Tongue (tissue), 2 donors: Measurements from ENCODE around the gene RGS7BP. TPM values are rescaled to one million over a fixed set of nuclear protein-coding genes. Genes with fewer than 3 reads are reported as not detected.
"Not testable (repeated sequence)": the region's sequence is repeated elsewhere in the genome, so short reads cannot be mapped to it uniquely, and the experiment has no call there.

Experiments used
- DNase-seq: peaks from one replicate; pipeline ENCODE4 v3.0.0-alpha.2; 2015
- total RNA-seq: library from RNA; depleted of rRNA; stranded (reverse); fragments of >200 nt; gene quantifications from one replicate; pipeline ENCODE4 v1.2.3, GENCODE V29; 2014

The RGS7BP gene
- 2.2 TPM for total RNA-seq

DNA sequence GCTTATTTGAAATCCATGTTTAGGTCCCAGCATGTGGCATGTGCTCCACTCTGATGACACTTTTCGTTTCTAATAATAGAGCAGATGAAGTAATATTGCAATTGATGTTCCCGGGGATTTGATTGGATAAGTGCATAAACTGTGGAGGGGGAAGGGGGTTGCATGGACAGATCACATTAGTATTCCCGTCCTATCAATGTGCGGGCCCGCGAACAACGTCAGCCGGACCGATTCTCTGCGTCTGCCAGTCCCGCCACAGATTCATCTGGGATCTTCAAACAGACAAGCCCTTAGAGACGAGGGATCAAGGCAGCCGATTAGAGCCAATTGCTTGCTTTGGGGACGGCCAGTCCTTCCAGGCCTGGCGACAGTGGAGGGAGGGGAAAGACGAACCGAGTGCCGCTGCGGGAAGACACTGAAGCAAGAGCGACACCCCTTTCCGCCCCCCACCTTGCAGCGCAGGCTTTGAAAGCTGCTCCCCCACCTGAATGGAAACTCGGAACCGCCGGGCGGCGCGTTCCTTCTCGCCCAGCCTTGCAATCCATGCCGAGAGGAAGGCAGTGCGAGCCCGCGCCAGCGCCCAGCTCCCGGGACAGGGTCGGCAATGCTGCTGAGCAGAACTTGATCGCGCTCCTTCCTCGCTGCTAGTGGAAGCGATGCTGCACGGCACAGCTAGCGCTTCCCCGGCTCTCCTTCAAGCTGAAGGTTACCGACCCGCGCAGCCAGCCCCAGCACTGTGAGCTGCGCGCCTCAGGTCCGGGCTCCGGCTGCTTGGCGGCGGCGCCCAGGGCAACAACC lies at the start of gene RGS7BP:
TSS of gene RGS7BP (plus strand) at position 247 of the 798 bp plus-strand sequence. CDS start 610 bp downstream, outside the sequence.
- DNase-seq: peak; percentile 67

DNA sequence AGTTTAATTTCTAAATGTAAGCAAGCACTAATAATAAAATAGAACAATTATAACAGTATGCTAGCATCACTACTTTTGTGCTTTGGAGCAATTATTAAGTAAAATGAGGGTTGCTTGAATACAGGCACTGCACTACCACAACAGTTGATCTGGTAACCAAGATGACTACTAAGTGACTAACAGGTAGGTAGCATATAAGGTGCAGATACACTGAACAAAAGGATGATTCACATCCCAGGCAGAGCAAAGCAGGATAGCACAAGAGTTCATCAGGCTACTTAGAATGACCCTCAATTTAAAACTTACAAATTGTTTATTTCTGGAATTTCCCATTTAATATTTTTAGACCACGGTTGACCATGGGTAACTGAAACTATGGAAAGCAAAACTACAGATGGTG lies 48.0 kb upstream of the RGS7BP start:
- DNase-seq: no peak

DNA sequence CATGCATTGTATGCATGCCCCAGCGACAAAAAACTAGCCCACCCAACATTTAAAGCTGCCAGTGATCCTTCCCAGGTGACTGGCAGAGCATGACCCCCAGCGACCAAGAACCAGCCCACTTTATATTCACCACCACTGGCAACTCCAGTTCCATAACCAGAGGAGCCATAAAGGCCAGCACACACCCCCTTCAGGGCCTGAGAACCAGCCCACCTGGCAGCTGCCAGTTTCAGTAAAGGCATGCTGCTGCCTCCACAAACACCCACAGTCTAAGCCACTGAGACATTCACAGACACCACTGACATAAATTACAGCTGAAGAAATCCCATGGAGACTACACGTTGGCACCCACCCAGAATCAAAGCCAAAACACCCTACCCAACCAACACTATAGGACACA lies 46.9 kb upstream of the RGS7BP start:
- DNase-seq: no peak

DNA sequence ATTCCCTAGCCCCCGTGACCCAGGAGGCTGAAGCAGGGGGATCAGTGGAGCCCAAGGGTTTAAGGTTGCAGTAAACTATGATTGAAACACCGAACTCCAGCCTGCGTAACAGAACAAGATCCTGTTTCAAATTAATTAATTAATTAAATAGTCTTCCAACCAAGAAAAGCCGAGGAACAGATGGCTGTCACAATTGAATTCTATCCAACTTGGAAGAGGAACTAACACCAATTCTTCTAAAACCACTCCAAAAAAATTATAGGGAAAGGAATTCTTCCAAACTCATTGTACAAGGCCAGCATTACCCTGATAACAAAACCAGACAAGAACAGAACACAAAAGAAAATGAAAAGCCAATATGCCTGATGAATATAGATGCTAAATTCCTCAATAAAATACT lies 43.4 kb upstream of the RGS7BP start:
- peak; percentile 0 for DNase-seq

DNA sequence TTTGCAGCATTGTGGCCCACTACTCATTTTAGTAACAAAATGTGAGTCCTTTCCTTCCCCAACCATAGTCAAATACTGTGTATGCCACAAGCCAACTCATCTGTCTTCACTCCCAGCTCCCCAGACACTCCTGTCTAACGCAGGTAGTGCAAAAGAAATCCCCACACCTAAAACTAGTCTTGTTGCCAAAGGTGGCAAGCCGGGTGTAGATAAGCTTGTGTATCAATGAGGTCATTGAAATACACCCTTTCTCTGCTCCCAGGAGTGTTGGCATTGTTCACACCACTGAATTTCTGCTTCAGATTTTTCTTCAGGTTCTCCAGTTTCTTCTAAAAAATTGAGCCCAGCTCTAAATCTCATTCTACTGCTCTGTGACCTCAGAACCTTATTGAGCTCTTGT lies 19.7 kb upstream of the RGS7BP start:
- DNase-seq: no peak

DNA sequence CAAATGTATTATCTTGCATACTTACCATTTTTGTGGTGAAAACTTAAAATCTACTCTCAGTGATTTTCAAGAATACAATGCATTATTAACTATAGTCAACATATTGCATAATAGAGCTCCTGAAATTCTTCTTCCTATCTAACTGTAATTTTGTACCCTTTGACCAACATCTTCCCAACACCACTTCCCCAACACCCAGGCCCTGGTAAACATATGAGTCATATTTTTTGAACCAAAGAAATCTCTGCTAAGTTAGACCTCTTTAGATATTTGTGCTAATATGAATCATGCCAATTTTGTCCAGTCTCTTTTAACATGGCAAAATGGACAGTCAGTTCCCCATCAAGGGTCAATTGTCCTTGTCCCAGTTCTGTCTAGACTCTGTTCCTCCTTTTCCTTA lies 18.5 kb upstream of the RGS7BP start:
- no peak for DNase-seq

DNA sequence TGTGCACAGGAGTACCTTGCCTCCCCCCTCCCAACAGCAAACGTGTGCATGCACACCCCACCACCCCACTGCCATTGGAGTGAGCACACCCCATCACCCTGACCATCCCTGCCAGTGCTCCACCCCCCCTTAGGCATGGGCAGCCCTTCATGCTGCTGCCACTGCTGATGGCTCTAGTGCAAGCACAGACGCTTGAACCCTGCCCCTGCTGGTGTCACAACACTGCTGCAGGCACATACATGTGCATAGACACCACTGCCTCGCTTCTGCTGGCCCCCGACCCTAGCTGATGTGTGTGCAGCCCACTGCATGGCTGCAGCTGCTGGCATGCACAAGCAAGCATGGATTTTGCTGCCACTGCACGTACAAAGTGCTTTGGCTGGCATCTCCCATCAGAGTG lies 16.0 kb upstream of the RGS7BP start:
- DNase-seq: no peak

DNA sequence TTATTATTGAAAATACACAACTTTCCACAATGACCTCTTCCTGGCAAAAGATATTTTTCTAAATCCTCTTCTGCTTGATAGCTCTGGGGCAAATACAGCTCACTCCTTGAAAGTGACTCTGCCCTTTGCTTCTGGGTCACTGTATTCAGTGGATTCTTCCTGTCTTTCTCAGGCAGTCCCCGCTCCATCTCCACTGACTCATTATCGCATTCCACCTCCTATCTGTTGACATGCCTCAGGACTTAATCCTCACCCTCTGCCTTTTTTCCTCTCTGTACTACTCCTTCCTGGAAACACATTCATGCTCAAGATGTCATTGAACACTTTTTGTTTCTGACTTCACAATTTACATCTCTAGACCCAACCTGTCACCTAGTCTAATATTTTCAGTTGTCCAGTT lies 8.4 kb upstream of the RGS7BP start:
- no peak for DNase-seq

DNA sequence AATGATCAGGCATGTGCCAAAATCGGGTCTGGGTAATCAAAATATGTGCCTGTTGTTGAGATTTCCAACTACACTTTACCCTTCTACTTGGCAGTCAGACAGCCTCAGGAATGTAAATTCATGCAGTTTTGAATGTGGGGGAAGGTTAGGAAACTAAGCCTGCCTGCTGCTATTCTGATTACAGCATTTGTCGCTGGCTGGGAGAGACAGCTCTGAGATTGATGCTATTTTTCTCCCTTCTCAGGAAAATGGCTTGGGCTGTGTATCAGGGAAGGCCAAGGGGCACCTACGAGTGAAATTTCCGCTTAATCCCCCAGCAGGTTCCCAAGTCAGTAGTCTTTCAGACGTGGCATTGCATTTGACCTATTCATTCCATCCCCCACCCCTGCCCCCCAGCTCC lies 3.6 kb upstream of the RGS7BP start:
- DNase-seq: no peak

DNA sequence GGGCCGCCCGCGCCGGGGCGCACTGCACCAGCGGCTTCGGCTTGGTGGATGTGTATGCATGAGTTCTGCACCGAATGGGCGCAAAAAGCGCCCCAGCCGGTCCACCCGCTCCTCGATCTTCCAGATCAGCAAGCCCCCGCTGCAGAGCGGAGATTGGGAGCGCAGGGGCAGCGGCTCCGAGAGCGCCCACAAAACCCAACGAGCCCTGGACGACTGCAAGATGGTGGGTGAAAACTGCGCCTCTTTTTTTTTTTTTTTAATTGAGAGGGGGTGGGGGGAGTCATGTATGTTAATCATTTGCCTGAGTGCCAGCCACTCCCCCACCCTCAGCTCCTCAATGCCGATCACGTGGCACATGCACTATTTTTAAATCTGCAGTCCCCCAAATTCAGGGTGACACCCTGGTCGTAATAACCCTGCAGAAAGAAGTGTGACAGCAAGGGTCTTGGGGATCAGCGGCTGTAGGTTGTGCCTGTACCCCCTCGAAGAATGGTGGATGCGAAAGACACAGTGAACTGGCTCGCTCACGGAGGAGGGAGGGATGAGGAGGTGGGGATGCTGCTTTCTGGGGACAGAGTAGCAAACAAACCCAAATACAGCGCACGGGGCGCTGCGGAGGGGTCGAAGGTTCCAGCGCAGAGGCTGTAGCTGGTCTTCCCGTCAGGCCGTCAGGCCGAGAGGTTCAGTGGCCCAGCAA lies 900 bp downstream of the RGS7BP start:
- DNase-seq: no peak

DNA sequence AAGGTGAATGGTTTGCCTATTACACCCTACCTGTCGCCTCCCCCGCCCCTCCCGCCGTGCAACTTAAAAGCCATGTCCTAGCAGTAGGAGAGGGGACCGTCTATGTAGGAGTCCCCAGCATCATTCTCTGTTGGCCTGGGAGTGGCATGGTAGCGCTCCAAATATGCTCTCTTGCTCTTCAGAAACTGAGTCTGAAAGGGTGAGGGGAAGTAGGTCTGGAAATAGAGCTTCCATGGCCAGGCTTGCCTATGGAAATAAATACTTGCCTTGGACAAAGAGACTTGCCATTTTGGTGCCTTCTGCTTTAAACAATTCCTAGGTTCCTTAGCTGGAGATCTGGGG lies 1.4 kb downstream of the RGS7BP start:
- no peak for DNase-seq

DNA sequence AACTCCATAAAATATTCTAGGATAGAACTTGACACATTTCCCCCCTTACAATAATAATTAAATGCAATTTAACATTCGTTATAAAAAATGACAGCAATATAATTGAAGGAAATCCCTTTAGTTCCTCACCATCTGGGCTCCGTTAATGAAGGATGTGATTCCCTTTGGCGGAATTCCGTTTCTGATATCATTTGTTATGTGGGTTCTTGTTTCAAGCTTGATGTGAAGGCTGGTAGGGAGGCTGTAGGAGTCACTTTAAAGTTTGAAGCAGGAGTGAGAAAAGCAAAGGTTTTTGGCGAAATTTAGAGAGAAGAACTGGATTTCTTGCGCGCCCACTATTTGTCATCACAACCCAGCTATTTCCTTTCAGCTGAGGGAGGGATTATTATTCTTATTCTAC lies 4.0 kb downstream of the RGS7BP start:
- DNase-seq: no peak

DNA sequence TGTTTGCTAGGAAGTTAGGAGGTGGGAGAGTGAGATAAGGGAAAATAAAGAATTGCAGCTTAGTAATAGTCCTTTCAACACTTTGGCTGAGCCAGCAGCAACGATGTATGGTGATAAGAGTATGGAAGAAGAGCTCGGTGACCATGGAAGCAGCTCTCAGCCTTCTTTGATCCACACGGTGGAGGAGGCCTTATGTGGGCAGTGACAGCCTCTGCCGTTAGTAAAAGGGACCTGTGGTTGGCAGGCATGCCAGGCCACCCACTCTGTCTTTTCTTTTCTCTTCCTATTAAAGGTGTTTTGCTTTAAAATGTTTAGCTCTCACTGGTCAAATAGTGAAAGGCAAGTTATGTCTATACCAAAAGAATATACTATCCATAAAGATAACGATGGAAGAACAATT lies 7.7 kb downstream of the RGS7BP start:
- DNase-seq: no peak

DNA sequence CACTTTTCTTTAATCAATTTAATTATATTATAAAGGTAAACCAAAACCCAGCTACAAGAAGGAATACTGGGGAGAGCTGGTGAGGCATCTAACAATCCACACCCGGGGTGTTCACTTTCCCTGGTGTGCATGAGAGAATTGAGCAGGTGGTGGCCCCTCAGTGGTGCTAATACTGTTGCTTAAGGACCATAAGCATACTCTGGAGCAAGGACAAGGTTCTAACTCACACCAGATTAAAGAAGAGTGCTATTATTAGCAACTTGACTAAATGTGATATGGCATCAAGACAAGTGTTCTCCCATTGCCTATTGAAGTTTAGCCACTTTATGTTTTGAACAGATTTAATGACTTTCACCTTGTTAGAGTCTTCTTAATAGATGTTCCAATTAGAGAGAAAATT lies 8.8 kb downstream of the RGS7BP start:
- peak; percentile 32 for DNase-seq

DNA sequence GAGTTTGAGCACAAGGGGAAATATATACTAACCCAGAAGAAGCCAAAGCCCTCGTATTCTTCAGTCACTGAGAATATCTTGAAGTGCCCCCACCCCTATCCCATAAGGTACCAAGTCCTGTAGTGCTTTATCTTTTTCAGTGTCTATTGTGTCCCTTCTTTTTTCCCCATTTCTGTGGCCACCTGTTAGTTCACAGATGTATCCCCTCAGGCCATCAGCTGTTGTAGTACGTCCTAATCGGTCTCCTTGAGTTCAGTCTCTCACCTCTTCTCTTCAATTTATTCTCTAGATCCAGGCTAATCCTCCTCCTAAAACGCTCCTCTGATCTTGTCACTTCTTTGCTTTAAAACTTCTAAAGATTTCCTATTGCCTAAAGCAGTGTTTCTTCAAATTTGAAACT lies 10.4 kb downstream of the RGS7BP start:
- DNase-seq: no peak

DNA sequence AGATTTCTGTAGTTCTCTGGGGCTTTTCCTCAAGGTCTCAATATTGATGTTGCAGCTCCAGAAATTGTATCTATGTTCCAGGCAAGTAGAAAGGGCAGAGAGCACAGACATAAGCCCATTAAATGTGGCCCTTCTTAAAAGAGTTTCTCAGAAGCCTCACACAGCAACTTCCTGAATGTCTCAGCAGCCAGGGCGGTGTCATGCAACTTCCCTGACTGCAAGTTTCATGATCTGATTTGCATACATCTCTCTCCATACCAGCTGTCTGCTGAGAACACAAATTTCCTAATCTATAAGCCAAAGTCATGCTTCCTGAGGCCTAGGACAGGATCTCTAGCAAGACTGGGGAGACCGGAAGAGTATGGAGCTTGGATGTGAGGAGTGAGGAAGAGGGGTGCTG lies 13.0 kb downstream of the RGS7BP start:
- no peak for DNase-seq

DNA sequence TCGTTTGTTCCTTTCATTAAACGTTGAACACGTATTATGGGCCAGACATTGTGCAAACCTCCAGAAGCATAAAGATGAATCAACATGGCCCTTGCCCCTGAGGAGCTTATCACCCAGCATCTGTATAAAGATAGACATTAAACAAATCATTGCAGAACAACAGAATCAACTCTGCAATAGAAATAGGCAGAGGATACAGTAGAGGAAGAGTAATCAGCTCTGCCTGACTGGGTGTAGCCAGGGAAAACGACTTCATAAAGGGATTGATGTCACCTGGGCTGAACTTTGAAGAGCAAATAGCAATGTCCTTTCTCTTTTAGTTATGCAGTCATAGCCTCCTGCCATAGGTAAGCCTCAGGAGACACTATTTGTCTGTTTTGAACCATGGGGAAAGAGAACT lies 13.4 kb downstream of the RGS7BP start:
- DNase-seq: no peak

DNA sequence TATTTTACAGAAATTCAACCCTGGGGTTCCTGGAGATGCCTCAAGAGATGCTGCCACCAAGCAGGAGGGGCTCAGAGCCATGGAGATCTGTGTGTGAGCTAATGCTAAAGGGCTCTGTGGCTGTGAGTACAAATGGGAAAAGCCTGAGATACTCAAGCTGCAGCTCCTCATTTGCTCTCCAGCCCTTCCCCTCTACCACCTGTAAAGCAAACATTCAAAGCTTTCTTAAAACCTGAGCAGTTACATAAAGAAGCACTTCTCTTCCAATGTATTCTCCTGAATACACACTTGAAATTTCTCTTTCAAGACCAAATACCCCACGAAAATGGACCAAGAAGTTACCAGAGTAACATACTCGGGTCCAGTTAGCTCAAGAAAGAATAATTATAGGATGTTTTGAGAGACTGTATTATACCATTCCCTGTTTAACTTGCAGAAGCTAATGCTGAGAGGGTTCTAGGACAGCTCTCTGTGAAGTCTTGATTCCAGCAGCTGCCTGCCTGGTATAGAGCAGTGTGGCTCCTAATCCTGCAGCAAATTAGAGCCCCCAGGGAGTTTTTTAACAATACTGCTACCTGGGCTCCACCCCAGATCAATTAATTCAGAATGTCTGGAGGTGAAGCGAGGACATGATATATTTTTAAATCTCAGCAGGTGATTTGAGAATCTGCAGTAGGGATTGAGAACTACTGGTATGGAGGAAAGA lies 21.1 kb downstream of the RGS7BP start:
- DNase-seq: no peak

DNA sequence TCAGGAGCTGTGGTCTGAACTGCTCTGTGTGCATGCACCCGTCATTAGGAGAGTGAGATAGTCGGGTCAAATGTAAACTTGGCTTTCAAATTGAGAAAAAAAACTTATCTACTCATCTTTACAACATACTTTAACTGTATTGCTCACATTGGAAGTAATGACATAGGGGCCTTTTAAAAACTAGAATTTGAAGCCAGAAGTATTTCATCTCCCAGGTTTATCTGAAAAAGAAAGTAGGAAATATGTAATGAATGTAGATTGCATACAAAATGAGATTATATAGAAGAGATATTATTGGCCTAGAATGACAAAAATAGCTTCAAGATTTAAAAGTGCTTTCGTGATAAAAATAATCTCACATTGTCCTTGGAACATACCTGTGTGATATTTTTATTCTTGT lies 24.3 kb downstream of the RGS7BP start:
- DNase-seq: no peak

DNA sequence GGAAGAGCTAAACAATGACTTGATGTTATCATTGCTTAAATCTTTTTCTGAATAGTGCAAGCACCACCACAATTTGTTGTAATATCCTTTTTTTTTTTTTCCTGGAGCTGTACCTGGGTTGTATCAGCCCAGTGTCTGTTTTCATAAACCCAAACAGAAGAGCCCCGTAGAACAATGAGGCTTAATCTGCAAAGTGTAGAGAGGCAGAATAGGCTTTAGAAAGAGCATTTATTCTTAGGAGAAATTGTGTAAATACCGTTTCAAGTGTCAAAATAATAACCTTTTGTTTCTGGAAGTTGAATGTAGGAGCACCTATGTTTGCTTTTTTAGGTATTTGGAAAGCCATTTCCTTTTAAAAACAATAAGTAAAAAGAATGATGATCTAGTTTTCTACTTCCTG lies 26.4 kb downstream of the RGS7BP start:
- no peak for DNase-seq

DNA sequence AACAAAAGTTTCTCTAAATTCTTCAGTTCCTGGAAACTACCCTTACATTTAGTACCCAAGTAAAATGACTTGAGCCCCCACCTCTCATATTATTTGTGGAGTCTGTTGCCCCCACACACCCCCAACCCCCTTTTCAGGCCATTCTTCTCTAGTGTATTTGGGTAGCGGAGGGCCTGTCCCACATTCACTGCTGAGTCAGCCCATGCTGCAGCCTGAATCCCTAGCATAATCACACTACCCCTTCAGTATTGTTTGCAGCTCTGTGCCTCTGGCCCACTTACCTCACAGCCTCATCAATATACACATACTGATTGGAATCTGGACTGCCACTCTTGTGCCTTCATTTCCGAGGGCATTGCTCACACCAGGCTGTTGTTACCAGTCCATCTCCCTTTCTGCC lies 26.8 kb downstream of the RGS7BP start:
- no peak for DNase-seq

DNA sequence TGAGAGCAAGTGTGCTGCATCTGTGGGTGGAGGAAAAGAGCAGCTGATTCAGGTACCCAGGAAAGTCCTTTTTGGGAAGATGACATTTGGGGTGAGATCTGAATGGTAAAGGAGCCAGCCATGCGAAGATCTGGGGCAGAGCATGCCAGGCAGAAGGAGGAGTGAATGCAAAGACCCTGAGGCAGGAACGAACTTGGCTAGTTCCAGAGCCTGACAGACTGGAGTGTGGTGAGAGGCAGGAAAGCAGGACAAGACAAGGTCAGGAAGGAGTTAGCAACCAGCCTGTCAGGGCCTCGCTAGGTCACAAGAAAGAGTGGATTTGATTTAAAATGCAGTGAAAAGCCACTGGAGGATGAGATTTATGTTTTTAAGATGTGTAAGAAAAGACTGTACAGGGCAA lies 28.2 kb downstream of the RGS7BP start:
- DNase-seq: no peak

DNA sequence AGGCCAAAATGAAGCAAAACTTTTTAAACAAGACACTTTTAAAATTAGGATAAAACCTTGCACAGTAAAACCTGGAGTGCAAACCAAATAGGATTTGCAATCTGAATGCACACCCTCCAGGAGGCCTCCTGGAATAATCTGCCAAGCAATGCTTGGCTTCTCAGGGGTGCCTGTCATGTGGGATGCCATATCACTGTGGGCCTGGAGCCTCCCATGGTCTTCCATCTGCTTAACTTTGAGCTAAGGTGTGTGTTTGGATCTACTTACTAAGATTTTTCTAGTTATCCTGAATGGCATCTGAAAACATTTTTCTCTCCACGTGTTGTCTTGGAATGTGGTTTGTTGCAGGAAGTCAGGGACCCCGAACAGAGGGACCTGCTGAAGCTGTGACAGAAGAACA lies 52.1 kb downstream of the RGS7BP start:
- no peak for DNase-seq

DNA sequence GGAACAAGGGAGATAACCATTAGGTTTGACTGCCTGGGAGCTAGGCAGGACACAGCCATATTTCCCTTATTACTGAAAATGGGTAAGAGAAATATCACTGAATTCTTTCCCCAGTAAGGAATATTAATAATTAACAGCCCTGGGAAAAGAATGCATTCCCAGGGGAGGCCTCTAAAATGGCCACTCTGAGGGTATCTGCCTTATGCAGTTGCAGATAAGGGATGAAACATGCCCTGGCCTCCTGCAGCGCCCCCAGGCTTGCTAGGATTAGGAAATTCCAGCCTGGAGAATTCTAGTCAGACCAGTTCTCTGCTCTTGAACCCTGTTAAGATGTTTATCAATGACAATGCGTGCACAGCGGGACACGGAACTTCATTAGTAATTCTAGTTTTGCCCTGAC lies 52.8 kb downstream of the RGS7BP start:
- not testable (repeated sequence) for DNase-seq
